Testis (tissue), 3 donors: Measurements from ENCODE around the gene ELK4. TPM values are rescaled to one million over a fixed set of nuclear protein-coding genes. Genes with fewer than 3 reads are reported as not detected.

Experiments used
- DNase-seq: peaks from one replicate; pipeline ENCODE4 v3.0.0-alpha.2; 2019
- H3K27ac ChIP-seq, 2 donors: fragments of 200-600 bp; sonication (generic); one replicate each; pipeline ENCODE4 v1.5.1; 2019
- H3K27me3 ChIP-seq: fragments of 200-600 bp; sonication (generic); one replicate; pipeline ENCODE4 v1.5.1; 2019
- H3K36me3 ChIP-seq: fragments of 200-600 bp; sonication (generic); one replicate; pipeline ENCODE4 v1.5.1; 2017; ENCODE audit warnings: low read depth; ENCODE audit errors: missing control alignments
- H3K4me1 ChIP-seq: fragments of 200-600 bp; sonication (generic); one replicate; pipeline ENCODE4 v1.5.1; 2019
- H3K4me3 ChIP-seq, 2 donors: fragments of 200-600 bp; sonication (generic); one replicate each; pipeline ENCODE4 v1.5.1; 2017 to 2019
- H3K9me3 ChIP-seq: fragments of 200-600 bp; sonication (generic); one replicate; pipeline ENCODE4 v1.5.1; 2017
- CTCF ChIP-seq, 3 experiments: fragments of 450-650 bp in 2 of 3; fragments of 200-600 bp in 1 of 3; sonication (generic) in 1 of 3; IDR thresholded peaks; one replicate each; pipeline ENCODE4 v1.5.1; 2016 to 2019; ENCODE audit warnings: antibody characterized with exemption in 3 of 3, mild to moderate bottlenecking in 2 of 3, moderate library complexity in 1 of 3
- POLR2A ChIP-seq: fragments of 450-650 bp; IDR thresholded peaks from one replicate; pipeline ENCODE4 v1.6.1; 2017; ENCODE audit warnings: antibody characterized with exemption, mild to moderate bottlenecking, moderate library complexity
- WGBS, 2 donors: methylation state at CpG; one replicate each; pipeline ENCODE4 v1.1.5; 2018; 5-methylcytosine and 5-hydroxymethylcytosine counted together
- intact Hi-C: fragments of 100-400 bp; cut with DNase I; formaldehyde crosslinking; loops from one replicate; pipeline ENCODE4 v1.15.1; 2023; ENCODE audit warnings: low total_unique reads
- polyA plus RNA-seq: library from polyadenylated mRNA; stranded (reverse); fragments of 350-450 nt; fragmentation: Illumina TruSeq; extraction: RNeasy Lipid Tissue Mini Kit (QIAGEN cat#74804); gene quantifications from one replicate; pipeline ENCODE4 v1.2.3, GENCODE V29; 2014; ENCODE audit warnings: low read depth, low replicate concordance; ENCODE audit not compliant: insufficient read depth
- total RNA-seq, 2 donors: library from RNA; depleted of rRNA; stranded (reverse); fragments of >200 nt; gene quantifications; one replicate each; pipeline ENCODE4 v1.2.3, GENCODE V29; 2016

ELK4 gene
- total and polyA plus RNA-seq, 3 donors from 2014 or later, result 20.4 to 25.4 (median 20.5) TPM

- Histone ChIP-seq H3K36me3 (no peaks in the 10 kb centered on the region), H3K4me3 (no peak overlapping the region), H3K27ac (no peak overlapping the region), H3K4me1 (peaks cover 20% of the 10 kb centered on the region), H3K27me3 (no peaks in the 10 kb centered on the region), H3K9me3 (no peaks in the 10 kb centered on the region)
- 73 to 75% methylated on average over 16 to 20 of the region's 20 CpGs for WGBS, 2 donors
- no peak for TF ChIP-seq CTCF (IDR thresholded peaks at IDR 0.05)
- TF ChIP-seq POLR2A, result no peak
- intact Hi-C loops, result no loop called here
- DNase-seq, result no peak
Observed at GRCh38 chr1:205669341-205670149, 37.7 kb upstream of the ELK4 start.

- peaks cover 20% of the 10 kb centered on the region for H3K4me1 ChIP-seq
- H3K36me3 ChIP-seq, result no peaks in the 10 kb centered on the region
- TF ChIP-seq POLR2A (no peak), CTCF (IDR thresholded peaks at IDR 0.05) (no peak)
- 75 to 82% methylated on average over 4 to 5 of the region's 5 CpGs for WGBS, 2 donors
- H3K27me3 ChIP-seq, result no peaks in the 10 kb centered on the region
- no peak overlapping the region for H3K27ac ChIP-seq
- DNase-seq, result no peak
- no peak overlapping the region for H3K4me3 ChIP-seq
- H3K9me3 ChIP-seq, result no peaks in the 10 kb centered on the region
- intact Hi-C loops, result no loop called here
Observed at GRCh38 chr1:205668951-205669340, 37.1 kb upstream of the ELK4 start.

- peaks cover 15% of the 10 kb centered on the region for H3K4me1 ChIP-seq
- H3K9me3 ChIP-seq, result no peaks in the 10 kb centered on the region
- TF ChIP-seq POLR2A (no peak), CTCF (IDR thresholded peaks at IDR 0.05) (no peak)
- no peak overlapping the region for H3K27ac ChIP-seq
- DNase-seq, result no peak
- H3K36me3 ChIP-seq, result no peaks in the 10 kb centered on the region
- WGBS, 2 donors, result 82 to 86% methylated on average over 11 of the region's 11 CpGs
- no peaks in the 10 kb centered on the region for H3K27me3 ChIP-seq
- intact Hi-C loops, result no loop called here
- H3K4me3 ChIP-seq, result no peak overlapping the region
Observed at GRCh38 chr1:205667909-205668643, 36.3 kb upstream of the ELK4 start.

- Histone ChIP-seq H3K4me1 (peaks cover 5% of the 10 kb centered on the region), H3K27me3 (no peaks in the 10 kb centered on the region), H3K4me3 (no peak overlapping the region), H3K36me3 (no peaks in the 10 kb centered on the region), H3K9me3 (no peaks in the 10 kb centered on the region), H3K27ac (no peak overlapping the region)
- intact Hi-C loops, result no loop called here
- DNase-seq, result no peak
- 93 to 97% methylated on average over 6 of the region's 6 CpGs for WGBS, 2 donors
- TF ChIP-seq CTCF (IDR thresholded peaks at IDR 0.05) (no peak), POLR2A (no peak)
Observed at GRCh38 chr1:205666372-205667166, 34.8 kb upstream of the ELK4 start.
